DMS 273 treated with DMSO at 0.1 percent for 48 hours (cell line): ENCODE results near the gene HEPHL1.
"Not testable (repeated sequence)": the region's sequence is repeated elsewhere in the genome, so short reads cannot be mapped to it uniquely, and the experiment has no call there.

Experiments used
- DNase-seq: peaks from one replicate; lab custom pipeline; 2025; lab: John Stamatoyannopoulos, UW

The HEPHL1 gene

GRCh38 chr11:94090401-94090800 is 69.2 kb downstream of the HEPHL1 start:
- DNase-seq, result no peak

GRCh38 chr11:94091091-94091490 is 69.9 kb downstream of the HEPHL1 start:
- no peak for DNase-seq

- DNase-seq, result no peak
These were observed 79.1 kb downstream of the HEPHL1 start for GRCh38 chr11:94100253-94100652.

GRCh38 chr11:94103471-94103870 is 82.3 kb downstream of the HEPHL1 start:
- DNase-seq, result no peak

- no peak for DNase-seq
These were observed 83.6 kb downstream of the HEPHL1 start for GRCh38 chr11:94104734-94105133.

GRCh38 chr11:94106716-94107115 is 85.6 kb downstream of the HEPHL1 start:
- no peak for DNase-seq

GRCh38 chr11:94107363-94107762 is 86.2 kb downstream of the HEPHL1 start:
- DNase-seq, result no peak

GRCh38 chr11:94111241-94111640 is 90.1 kb downstream of the HEPHL1 start:
- DNase-seq, result no peak

GRCh38 chr11:94111660-94112059 is 90.5 kb downstream of the HEPHL1 start:
- DNase-seq, result no peak

GRCh38 chr11:94112206-94112953 is 91.2 kb downstream of the HEPHL1 start:
- DNase-seq, result no peak

GRCh38 chr11:94117197-94117574 is 96.0 kb downstream of the HEPHL1 start:
- no peak for DNase-seq

GRCh38 chr11:94117871-94118270 is 96.7 kb downstream of the HEPHL1 start:
- no peak for DNase-seq

- DNase-seq, result not testable (repeated sequence)
These were observed 98.5 kb downstream of the HEPHL1 start for GRCh38 chr11:94119676-94120075.

- not testable (repeated sequence) for DNase-seq
These were observed 99.4 kb downstream of the HEPHL1 start for GRCh38 chr11:94120516-94120915.

GRCh38 chr11:94120946-94121345 is 99.8 kb downstream of the HEPHL1 start:
- DNase-seq, result no peak

- no peak for DNase-seq
These were observed 104.4 kb downstream of the HEPHL1 start for GRCh38 chr11:94125407-94126115.

- no peak for DNase-seq
These were observed 106.5 kb downstream of the HEPHL1 start for GRCh38 chr11:94127638-94128037.

- no peak for DNase-seq
These were observed 107.2 kb downstream of the HEPHL1 start for GRCh38 chr11:94128291-94128745.

GRCh38 chr11:94128746-94129511 is 107.8 kb downstream of the HEPHL1 start, which contains the start of gene PANX1:
Gene PANX1, plus strand, starts transcription at chr11:94128841. Its CDS starts 472 bp downstream, at chr11:94129313.
- peak; percentile 51 for DNase-seq

- DNase-seq, result no peak
These were observed 108.6 kb downstream of the HEPHL1 start for GRCh38 chr11:94129512-94130297.

GRCh38 chr11:94130298-94131046 is 109.3 kb downstream of the HEPHL1 start:
- no peak for DNase-seq
